PC-3 (cell line): ENCODE results near the gene GATA6. TPM values are rescaled to one million over a fixed set of nuclear protein-coding genes. Genes with fewer than 3 reads are reported as not detected.
"Not testable (repeated sequence)": the region's sequence is repeated elsewhere in the genome, so short reads cannot be mapped to it uniquely, and the experiment has no call there.

Experiments used
- ATAC-seq: fragments of 200-7000 bp; cut with Tn5 transposase; 2 replicates; pipeline ENCODE4 v1.9.1; 2020; ENCODE audit warnings: mild to moderate bottlenecking, moderate library complexity
- BruUV-seq: library from RNA; stranded (reverse); fragments of 400-500 nt; replicated peaks from 2 replicates; lab custom pipeline; 2021; lab: Mats Ljungman, UMichigan
- CTCF ChIA-PET: fragments of 300-600 bp; sonication (Branson Sonifier 250); formaldehyde crosslinking; loops from one replicate; lab custom pipeline; 2022; ENCODE audit warnings: antibody characterized with exemption; lab: Charles Lee
- POLR2A ChIA-PET: fragments of 300-600 bp; sonication (Branson Sonifier 250); formaldehyde crosslinking; loops from one replicate; lab custom pipeline; 2022; ENCODE audit warnings: antibody characterized with exemption; ENCODE audit not compliant: unreplicated experiment; lab: Charles Lee
- DNase-seq: peaks from one replicate; pipeline ENCODE4 v3.0.0-alpha.2; 2015
- H2AFZ ChIP-seq: fragments of 300-600 bp; sonication (generic); 2 replicates; pipeline ENCODE4 v1.6.0; 2016; ENCODE audit warnings: antibody characterized with exemption, low read length
- H3F3A ChIP-seq: fragments of 300-600 bp; sonication (generic); one replicate; pipeline ENCODE4 v1.6.0; 2017; ENCODE audit warnings: antibody characterized with exemption, low read length, control low read depth, mild to moderate bottlenecking; ENCODE audit not compliant: unreplicated experiment
- H3K27ac ChIP-seq: fragments of 300-600 bp; sonication (generic); 2 replicates; pipeline ENCODE4 v1.5.1; 2016; ENCODE audit warnings: mild to moderate bottlenecking, low read length
- H3K27me3 ChIP-seq: fragments of 300-600 bp; sonication (generic); 2 replicates; pipeline ENCODE4 v1.6.1; 2016; ENCODE audit warnings: low read length, mixed read lengths
- H3K36me3 ChIP-seq: fragments of 300-600 bp; sonication (generic); 2 replicates; pipeline ENCODE4 v1.6.1; 2016; ENCODE audit warnings: low read depth, mixed run types, low read length, mixed read lengths
- H3K4me1 ChIP-seq: fragments of 300-600 bp; sonication (generic); 2 replicates; pipeline ENCODE4 v1.5.1; 2016; ENCODE audit warnings: low read length; ENCODE audit not compliant: insufficient read depth
- H3K4me2 ChIP-seq: fragments of 300-600 bp; sonication (generic); 2 replicates; pipeline ENCODE4 v1.6.0; 2016; ENCODE audit warnings: low read length
- H3K4me3 ChIP-seq: fragments of 300-600 bp; sonication (generic); 2 replicates; pipeline ENCODE4 v1.5.1; 2016; ENCODE audit warnings: mild to moderate bottlenecking, low read length, mixed read lengths
- H3K79me2 ChIP-seq: fragments of 300-600 bp; sonication (generic); 2 replicates; pipeline ENCODE4 v1.6.1; 2017; ENCODE audit warnings: low read length, mixed read lengths
- H3K9ac ChIP-seq: fragments of 300-600 bp; sonication (generic); 2 replicates; pipeline ENCODE4 v1.6.0; 2016; ENCODE audit warnings: mild to moderate bottlenecking, low read length
- H3K9me2 ChIP-seq: fragments of 300-600 bp; sonication (generic); replicated peaks from 2 replicates; pipeline ENCODE4 v1.6.1; 2016; ENCODE audit warnings: mixed run types, low read length, mixed read lengths
- H3K9me3 ChIP-seq: fragments of 300-600 bp; sonication (generic); 2 replicates; pipeline ENCODE4 v1.6.1; 2016; ENCODE audit warnings: low read length, mixed read lengths
- H4K20me1 ChIP-seq: fragments of 300-600 bp; sonication (generic); 2 replicates; pipeline ENCODE4 v1.6.1; 2016; ENCODE audit warnings: low read length, mixed read lengths
- CTCF ChIP-seq: fragments of 300-600 bp; sonication (generic); conservative IDR thresholded peaks from 2 replicates; pipeline ENCODE4 v1.5.1; 2017; ENCODE audit warnings: antibody characterized with exemption, low read depth, mild to moderate bottlenecking, low read length
- EZH2 ChIP-seq: fragments of 300-600 bp; sonication (generic); IDR thresholded peaks from one replicate; pipeline ENCODE4 v1.6.1; 2017; ENCODE audit warnings: antibody characterized with exemption, mild to moderate bottlenecking, low read length; ENCODE audit not compliant: unreplicated experiment
- EZH2phosphoT487 ChIP-seq: fragments of 300-600 bp; sonication (generic); IDR thresholded peaks from 2 replicates; pipeline ENCODE4 v1.6.1; 2018; ENCODE audit warnings: mild to moderate bottlenecking, antibody characterized with exemption, low read length, borderline replicate concordance
- intact Hi-C: fragments of 100-400 bp; cut with micrococcal nuclease; formaldehyde crosslinking; loops from 2 replicates; pipeline ENCODE4 v1.9.0; 2023
- total RNA-seq: library from RNA; depleted of rRNA; stranded (reverse); fragments of >200 nt; gene quantifications from 2 replicates; pipeline ENCODE4 v1.2.3, GENCODE V29; 2014

GATA6 gene
- total RNA-seq, 1 experiment from 2014 or later, result 19.4 TPM

GRCh38 chr18:22183698-22184170, 14.3 kb downstream of the GATA6 start:
- DNase-seq, result no peak
- Histone ChIP-seq H2AFZ (no peak overlapping the region), H3K9me2 (no peaks in the 10 kb centered on the region), H3K9me3 (no peaks in the 10 kb centered on the region), H3K4me3 (no peak overlapping the region), H3K27me3 (no peaks in the 10 kb centered on the region), H3K27ac (no peak overlapping the region), H3K79me2 (peaks cover 8% of the 10 kb centered on the region; the same call in 1 of the 2 replicates), H3K4me2 (no peak overlapping the region), H3K36me3 (peaks cover 28% of the 10 kb centered on the region; the same call in 1 of the 2 replicates), H3F3A (no peaks in the 10 kb centered on the region), H3K4me1 (peaks cover 6% of the 10 kb centered on the region; the same call in 1 of the 2 replicates), H4K20me1 (peaks cover 9% of the 10 kb centered on the region), H3K9ac (no peak overlapping the region)
- no peak for ATAC-seq
- CTCF ChIA-PET, result no interaction called here
- intact Hi-C loops, result loop anchor here (5.0 kb wide), 1 partner anchor 99 kb away; no protein-coding TSS in a partner anchor
- BruUV-seq, result no TSS peak
- TF ChIP-seq EZH2, result no peak
- POLR2A ChIA-PET, result interaction anchor here (0.5 kb wide), 1 partner anchor 531 kb away, joined by 9 read pairs; no protein-coding TSS in a partner anchor

- H3K9me2 ChIP-seq, H3K9ac ChIP-seq, H3K27me3 ChIP-seq, H4K20me1 ChIP-seq, H3F3A ChIP-seq, H2AFZ ChIP-seq, BruUV-seq, H3K4me1 ChIP-seq, CTCF ChIA-PET, H3K9me3 ChIP-seq, DNase-seq, H3K79me2 ChIP-seq, H3K4me2 ChIP-seq, ATAC-seq, POLR2A ChIA-PET, H3K27ac ChIP-seq, H3K4me3 ChIP-seq: not testable (repeated sequence)
- peaks cover 28% of the 10 kb centered on the region; the same call in 1 of the 2 replicates for H3K36me3 ChIP-seq
- intact Hi-C loops, result loop anchor here (5.0 kb wide), 1 partner anchor 98 kb away; no protein-coding TSS in a partner anchor
These were observed 15.2 kb downstream of the GATA6 start for GRCh38 chr18:22184573-22184972.

- intact Hi-C loops, result no loop called here
- no peaks in the 10 kb centered on the region for H3K27me3 ChIP-seq
- BruUV-seq, result no TSS peak
- H3K36me3 ChIP-seq, result peaks cover 33% of the 10 kb centered on the region; the same call in 1 of the 2 replicates
- no peak overlapping the region for H3K9ac ChIP-seq
- ChIA-PET POLR2A (no interaction called here), CTCF (no interaction called here)
- no peaks in the 10 kb centered on the region for H3K9me2 ChIP-seq
- H2AFZ ChIP-seq, result no peak overlapping the region
- no peaks in the 10 kb centered on the region for H3K9me3 ChIP-seq
- no peak for DNase-seq
- H3F3A ChIP-seq, result no peaks in the 10 kb centered on the region
- TF ChIP-seq EZH2, result no peak
- TF ChIP-seq EZH2phosphoT487, result no peak
- no peak for TF ChIP-seq CTCF
- no peaks in the 10 kb centered on the region; the same call in 1 of the 2 replicates for H4K20me1 ChIP-seq
- no peak overlapping the region for H3K4me3 ChIP-seq
- H3K27ac ChIP-seq, result no peak overlapping the region
- ATAC-seq, result no peak
- H3K4me1 ChIP-seq, result no peaks in the 10 kb centered on the region; the same call in 1 of the 2 replicates
- 0 out of 2 replicates have a peak, but pooled peaks cover under 1% of the 10 kb centered on the region for H3K79me2 ChIP-seq
- H3K4me2 ChIP-seq, result no peak overlapping the region
These were observed 15.9 kb downstream of the GATA6 start for GRCh38 chr18:22185273-22185672.
